ENCODE results near the gene PAQR7.
A peak's percentile ranks its signal among the peaks of the same experiment; 100 is the strongest.

The PAQR7 gene

DNA sequence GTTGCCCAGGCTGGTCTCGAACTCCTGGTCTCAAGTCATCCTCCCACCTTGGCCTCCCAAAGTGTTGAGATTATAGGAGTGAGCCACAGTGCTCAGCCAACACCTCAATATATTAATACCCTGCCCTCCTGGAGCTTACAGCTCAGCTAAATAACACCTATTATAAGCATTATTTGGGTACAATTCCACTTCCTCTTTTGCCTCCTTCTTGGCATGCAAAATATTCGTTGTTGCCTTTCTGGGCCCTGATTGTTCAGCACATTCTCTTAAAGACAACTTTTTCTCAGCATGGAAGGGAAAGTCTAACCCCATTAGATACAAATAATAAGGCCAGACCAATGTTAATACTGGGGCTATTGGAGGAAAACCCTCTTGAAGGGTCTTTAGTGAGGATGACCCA lies 2.8 kb downstream of the PAQR7 start:
- no peak for DNase-seq

DNA sequence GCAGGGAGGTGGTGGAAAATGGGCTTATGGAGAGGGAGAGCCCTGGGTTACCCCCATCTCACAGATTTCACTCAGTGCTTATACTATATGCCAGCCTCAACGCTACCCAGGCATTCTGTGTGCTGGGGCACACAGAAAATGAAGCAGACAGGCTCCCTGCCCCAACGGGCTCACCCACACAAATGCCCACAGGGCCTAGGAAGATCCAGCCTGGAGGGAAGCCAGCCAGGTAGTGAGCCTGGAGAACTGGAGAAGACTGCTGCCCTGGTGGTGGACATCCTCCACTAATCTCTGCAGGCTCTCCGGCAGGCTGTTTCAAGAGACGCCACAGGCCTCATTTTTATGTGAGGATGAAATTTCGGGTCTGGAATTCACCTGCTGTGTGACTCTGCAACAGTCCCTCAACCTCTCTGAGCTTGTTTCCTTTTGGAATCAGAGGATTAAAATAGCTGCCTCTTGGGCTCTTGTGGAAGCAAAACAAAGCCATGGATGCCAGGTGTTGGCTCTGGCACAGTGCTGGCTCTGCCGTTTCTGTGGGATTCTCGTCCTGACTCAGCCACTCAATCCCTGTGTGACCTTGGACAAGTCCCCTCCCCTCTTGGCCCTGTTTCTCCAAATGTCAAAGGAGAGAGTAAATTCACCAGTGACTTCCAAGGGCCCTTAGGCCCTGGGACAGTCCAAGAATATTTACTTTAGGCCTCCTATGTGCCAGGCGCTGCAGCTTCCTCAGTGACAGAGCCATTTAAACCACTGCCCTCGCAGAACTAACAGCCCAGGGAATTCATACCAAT lies 3.6 kb downstream of the PAQR7 start:
- DNase-seq: no peak

- DNase-seq: no peak
Measured at GRCh38 chr1:25871086-25871703, 4.3 kb downstream of the PAQR7 start.

- DNase-seq: no peak
Measured at GRCh38 chr1:25870614-25871013, 4.9 kb downstream of the PAQR7 start.

DNA sequence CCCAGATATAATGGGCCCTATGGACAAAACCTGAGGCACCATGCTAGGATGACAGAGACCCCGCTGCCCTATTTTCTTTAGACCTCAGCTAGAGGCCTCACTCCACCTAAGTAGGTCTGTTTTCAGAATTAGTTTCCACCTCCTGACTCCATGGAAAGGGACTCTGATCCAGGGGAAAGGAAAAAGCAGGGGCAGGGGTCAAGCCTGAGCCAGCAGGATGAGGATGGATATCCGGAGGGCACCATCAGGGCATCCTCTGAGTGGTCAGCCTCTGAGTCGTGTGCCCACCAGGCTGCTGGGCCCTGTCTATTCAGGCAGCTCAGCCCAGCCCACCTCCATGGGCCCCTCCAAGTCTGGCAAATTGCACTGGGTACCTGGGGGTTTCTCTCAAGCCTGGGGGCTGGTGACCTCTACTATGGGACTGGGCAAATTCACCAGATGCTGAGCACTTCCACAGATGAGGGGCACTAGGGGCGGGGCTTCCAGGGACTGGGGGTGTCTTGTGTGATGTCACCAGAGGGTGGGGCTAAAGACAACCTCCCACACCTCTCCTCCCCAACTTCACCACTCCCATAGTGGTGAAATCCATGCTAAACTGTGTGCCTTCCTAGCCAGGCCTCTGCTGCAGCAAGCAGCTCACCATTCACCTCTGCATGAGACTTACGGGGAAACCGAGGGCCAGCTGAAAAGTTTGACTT lies 5.5 kb downstream of the PAQR7 start:
- DNase-seq: no peak

- DNase-seq: no peak
Measured at GRCh38 chr1:25867210-25867991, 8.1 kb downstream of the PAQR7 start.

GRCh38 chr1:25866288-25866687 lies 9.2 kb downstream of the PAQR7 start:
- DNase-seq: no peak

DNA sequence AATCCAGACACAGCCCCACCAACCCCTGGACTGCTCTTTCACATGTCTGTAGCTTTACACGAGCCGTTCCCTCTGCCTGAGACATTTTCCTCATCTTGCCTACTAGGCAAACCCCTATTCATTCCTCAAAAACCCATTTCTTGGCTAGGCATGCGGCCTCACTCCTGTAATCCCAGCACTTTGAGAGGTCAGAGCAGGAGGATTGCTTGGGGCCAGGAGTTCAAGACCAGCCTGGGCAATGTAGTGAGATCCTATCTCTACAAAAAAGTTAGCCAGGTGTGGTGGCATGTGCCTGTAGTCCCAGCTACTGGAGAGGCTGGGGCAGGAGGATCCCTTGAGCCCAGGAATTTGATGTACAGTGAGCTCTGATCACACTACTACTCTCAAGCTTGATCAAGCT lies 11.1 kb downstream of the PAQR7 start:
- no peak for DNase-seq

GRCh38 chr1:25863486-25864262 lies 11.8 kb downstream of the PAQR7 start:
- no peak for DNase-seq

GRCh38 chr1:25862785-25863485 lies 12.6 kb downstream of the PAQR7 start:
- DNase-seq: no peak

GRCh38 chr1:25861316-25862286 lies 13.9 kb downstream of the PAQR7 start:
- DNase-seq: no peak

- peak; percentile 64 to 72 for DNase-seq
Measured at GRCh38 chr1:25858906-25859789, 16.4 kb downstream of the PAQR7 start, which contains the start of gene AUNIP. AUNIP (minus strand) TSS chr1:25859457; CDS start chr1:25859357, 100 bp downstream.

GRCh38 chr1:25858494-25858893 lies 17.0 kb downstream of the PAQR7 start:
- no peak for DNase-seq

GRCh38 chr1:25856856-25857255 lies 18.7 kb downstream of the PAQR7 start:
- no peak for DNase-seq

GRCh38 chr1:25854554-25854953 lies 21.0 kb downstream of the PAQR7 start:
- no peak for DNase-seq

- no peak for DNase-seq
Measured at GRCh38 chr1:25848531-25848930, 27.0 kb downstream of the PAQR7 start.

DNA sequence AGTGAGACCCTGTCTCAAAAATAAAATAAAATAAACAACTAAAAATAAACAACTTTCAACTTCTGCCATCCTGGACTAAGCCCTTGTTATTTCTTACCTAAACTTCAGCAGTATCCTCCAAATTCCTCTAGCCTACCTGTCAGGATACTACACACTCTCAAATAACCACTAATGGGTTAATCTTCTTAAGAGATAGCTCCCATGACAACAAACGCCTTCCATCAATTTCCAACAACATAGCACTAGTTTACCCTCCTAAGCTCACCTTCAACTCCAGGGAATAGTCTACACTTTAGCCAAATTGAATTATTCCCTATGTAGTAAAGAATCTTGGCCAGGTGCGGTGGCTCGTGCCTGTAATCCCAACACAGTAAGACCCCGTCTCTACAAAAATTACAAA lies 27.6 kb downstream of the PAQR7 start:
- no peak for DNase-seq

GRCh38 chr1:25845664-25846063 lies 29.8 kb downstream of the PAQR7 start:
- DNase-seq: no peak

All from NCI-H1930 (cell line).